ENCODE data around the gene CELF1.
"Not testable (repeated sequence)": the region's sequence is repeated elsewhere in the genome, so short reads cannot be mapped to it uniquely, and the experiment has no call there.

DNA sequence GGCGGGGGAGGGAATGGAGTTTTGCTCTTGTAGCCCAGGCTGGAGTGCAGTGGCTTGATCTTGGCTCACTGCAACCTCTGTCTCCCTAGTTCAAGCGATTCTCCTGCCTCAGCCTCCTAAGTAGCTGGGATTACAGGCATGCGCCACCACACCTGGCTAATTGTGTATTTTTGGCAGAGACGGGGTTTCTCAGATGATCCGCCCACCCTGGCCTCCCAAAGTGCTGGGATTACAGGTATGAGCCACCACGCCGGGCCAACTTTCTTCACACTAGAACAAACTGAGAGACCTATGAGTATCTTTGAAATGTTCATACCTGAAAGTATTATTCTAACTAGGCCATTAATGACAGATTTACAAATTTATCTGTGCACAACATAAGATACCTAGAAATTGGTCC is 6.7 kb downstream of the CELF1 start:
- TF ChIP-seq, protein P1, sequence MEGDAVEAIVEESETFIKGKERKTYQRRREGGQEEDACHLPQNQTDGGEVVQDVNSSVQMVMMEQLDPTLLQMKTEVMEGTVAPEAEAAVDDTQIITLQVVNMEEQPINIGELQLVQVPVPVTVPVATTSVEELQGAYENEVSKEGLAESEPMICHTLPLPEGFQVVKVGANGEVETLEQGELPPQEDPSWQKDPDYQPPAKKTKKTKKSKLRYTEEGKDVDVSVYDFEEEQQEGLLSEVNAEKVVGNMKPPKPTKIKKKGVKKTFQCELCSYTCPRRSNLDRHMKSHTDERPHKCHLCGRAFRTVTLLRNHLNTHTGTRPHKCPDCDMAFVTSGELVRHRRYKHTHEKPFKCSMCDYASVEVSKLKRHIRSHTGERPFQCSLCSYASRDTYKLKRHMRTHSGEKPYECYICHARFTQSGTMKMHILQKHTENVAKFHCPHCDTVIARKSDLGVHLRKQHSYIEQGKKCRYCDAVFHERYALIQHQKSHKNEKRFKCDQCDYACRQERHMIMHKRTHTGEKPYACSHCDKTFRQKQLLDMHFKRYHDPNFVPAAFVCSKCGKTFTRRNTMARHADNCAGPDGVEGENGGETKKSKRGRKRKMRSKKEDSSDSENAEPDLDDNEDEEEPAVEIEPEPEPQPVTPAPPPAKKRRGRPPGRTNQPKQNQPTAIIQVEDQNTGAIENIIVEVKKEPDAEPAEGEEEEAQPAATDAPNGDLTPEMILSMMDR (conservative IDR thresholded peaks at IDR 0.05; ENCODE audit: low read depth in 2 of 2) = not testable (repeated sequence)
- TF ChIP-seq, protein P2, sequence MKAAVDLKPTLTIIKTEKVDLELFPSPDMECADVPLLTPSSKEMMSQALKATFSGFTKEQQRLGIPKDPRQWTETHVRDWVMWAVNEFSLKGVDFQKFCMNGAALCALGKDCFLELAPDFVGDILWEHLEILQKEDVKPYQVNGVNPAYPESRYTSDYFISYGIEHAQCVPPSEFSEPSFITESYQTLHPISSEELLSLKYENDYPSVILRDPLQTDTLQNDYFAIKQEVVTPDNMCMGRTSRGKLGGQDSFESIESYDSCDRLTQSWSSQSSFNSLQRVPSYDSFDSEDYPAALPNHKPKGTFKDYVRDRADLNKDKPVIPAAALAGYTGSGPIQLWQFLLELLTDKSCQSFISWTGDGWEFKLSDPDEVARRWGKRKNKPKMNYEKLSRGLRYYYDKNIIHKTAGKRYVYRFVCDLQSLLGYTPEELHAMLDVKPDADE (IDR thresholded peaks at IDR 0.05) = not testable (repeated sequence)
- TF ChIP-seq EZH2 (IDR thresholded peaks at IDR 0.05; ENCODE audit: low read depth, unreplicated experiment); EZH2phosphoT487 (IDR thresholded peaks at IDR 0.05; ENCODE audit: unreplicated experiment); POLR2AphosphoS5 (IDR thresholded peaks at IDR 0.05; ENCODE audit: low read depth); CREB1 (CRISPR knock-in tag; IDR thresholded peaks at IDR 0.05; ENCODE audit: low read depth); JUNB (IDR thresholded peaks at IDR 0.05; ENCODE audit: unreplicated experiment); NANOG (IDR thresholded peaks at IDR 0.05; ENCODE audit: borderline replicate concordance); ZNF114 (CRISPR knock-in tag; IDR thresholded peaks at IDR 0.05); ZNF331 (CRISPR knock-in tag; IDR thresholded peaks at IDR 0.05; ENCODE audit: low read depth); STAT1 (IDR thresholded peaks at IDR 0.05; ENCODE audit: unreplicated experiment): not testable (repeated sequence)
- TF ChIP-seq, protein P3, sequence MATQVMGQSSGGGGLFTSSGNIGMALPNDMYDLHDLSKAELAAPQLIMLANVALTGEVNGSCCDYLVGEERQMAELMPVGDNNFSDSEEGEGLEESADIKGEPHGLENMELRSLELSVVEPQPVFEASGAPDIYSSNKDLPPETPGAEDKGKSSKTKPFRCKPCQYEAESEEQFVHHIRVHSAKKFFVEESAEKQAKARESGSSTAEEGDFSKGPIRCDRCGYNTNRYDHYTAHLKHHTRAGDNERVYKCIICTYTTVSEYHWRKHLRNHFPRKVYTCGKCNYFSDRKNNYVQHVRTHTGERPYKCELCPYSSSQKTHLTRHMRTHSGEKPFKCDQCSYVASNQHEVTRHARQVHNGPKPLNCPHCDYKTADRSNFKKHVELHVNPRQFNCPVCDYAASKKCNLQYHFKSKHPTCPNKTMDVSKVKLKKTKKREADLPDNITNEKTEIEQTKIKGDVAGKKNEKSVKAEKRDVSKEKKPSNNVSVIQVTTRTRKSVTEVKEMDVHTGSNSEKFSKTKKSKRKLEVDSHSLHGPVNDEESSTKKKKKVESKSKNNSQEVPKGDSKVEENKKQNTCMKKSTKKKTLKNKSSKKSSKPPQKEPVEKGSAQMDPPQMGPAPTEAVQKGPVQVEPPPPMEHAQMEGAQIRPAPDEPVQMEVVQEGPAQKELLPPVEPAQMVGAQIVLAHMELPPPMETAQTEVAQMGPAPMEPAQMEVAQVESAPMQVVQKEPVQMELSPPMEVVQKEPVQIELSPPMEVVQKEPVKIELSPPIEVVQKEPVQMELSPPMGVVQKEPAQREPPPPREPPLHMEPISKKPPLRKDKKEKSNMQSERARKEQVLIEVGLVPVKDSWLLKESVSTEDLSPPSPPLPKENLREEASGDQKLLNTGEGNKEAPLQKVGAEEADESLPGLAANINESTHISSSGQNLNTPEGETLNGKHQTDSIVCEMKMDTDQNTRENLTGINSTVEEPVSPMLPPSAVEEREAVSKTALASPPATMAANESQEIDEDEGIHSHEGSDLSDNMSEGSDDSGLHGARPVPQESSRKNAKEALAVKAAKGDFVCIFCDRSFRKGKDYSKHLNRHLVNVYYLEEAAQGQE (IDR thresholded peaks at IDR 0.05; ENCODE audit: unreplicated experiment) = not testable (repeated sequence)
- TF ChIP-seq, protein P4, sequence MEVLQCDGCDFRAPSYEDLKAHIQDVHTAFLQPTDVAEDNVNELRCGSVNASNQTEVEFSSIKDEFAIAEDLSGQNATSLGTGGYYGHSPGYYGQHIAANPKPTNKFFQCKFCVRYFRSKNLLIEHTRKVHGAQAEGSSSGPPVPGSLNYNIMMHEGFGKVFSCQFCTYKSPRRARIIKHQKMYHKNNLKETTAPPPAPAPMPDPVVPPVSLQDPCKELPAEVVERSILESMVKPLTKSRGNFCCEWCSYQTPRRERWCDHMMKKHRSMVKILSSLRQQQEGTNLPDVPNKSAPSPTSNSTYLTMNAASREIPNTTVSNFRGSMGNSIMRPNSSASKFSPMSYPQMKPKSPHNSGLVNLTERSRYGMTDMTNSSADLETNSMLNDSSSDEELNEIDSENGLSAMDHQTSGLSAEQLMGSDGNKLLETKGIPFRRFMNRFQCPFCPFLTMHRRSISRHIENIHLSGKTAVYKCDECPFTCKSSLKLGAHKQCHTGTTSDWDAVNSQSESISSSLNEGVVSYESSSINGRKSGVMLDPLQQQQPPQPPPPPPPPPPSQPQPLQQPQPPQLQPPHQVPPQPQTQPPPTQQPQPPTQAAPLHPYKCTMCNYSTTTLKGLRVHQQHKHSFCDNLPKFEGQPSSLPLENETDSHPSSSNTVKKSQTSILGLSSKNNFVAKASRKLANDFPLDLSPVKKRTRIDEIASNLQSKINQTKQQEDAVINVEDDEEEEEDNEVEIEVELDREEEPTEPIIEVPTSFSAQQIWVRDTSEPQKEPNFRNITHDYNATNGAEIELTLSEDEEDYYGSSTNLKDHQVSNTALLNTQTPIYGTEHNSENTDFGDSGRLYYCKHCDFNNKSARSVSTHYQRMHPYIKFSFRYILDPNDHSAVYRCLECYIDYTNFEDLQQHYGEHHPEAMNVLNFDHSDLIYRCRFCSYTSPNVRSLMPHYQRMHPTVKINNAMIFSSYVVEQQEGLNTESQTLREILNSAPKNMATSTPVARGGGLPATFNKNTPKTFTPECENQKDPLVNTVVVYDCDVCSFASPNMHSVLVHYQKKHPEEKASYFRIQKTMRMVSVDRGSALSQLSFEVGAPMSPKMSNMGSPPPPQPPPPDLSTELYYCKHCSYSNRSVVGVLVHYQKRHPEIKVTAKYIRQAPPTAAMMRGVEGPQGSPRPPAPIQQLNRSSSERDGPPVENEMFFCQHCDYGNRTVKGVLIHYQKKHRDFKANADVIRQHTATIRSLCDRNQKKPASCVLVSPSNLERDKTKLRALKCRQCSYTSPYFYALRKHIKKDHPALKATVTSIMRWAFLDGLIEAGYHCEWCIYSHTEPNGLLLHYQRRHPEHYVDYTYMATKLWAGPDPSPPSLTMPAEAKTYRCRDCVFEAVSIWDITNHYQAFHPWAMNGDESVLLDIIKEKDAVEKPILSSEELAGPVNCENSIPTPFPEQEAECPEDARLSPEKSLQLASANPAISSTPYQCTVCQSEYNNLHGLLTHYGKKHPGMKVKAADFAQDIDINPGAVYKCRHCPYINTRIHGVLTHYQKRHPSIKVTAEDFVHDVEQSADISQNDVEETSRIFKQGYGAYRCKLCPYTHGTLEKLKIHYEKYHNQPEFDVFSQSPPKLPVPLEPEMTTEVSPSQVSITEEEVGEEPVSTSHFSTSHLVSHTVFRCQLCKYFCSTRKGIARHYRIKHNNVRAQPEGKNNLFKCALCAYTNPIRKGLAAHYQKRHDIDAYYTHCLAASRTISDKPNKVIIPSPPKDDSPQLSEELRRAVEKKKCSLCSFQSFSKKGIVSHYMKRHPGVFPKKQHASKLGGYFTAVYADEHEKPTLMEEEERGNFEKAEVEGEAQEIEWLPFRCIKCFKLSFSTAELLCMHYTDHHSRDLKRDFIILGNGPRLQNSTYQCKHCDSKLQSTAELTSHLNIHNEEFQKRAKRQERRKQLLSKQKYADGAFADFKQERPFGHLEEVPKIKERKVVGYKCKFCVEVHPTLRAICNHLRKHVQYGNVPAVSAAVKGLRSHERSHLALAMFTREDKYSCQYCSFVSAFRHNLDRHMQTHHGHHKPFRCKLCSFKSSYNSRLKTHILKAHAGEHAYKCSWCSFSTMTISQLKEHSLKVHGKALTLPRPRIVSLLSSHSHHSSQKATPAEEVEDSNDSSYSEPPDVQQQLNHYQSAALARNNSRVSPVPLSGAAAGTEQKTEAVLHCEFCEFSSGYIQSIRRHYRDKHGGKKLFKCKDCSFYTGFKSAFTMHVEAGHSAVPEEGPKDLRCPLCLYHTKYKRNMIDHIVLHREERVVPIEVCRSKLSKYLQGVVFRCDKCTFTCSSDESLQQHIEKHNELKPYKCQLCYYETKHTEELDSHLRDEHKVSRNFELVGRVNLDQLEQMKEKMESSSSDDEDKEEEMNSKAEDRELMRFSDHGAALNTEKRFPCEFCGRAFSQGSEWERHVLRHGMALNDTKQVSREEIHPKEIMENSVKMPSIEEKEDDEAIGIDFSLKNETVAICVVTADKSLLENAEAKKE (CRISPR knock-in tag; IDR thresholded peaks at IDR 0.05) = not testable (repeated sequence)

All from GM23338 (cell line).